Mammary epithelial cell (primary cell): ENCODE measurements around the gene DGKZ.

Source experiments
- CTCF ChIP-seq, 2 donors: IDR thresholded peaks in 1 of 2; conservative IDR thresholded peaks in 1 of 2; 2 replicates each; pipeline ENCODE4 v1.5.1; 2011 to 2012; ENCODE audit warnings: inconsistent platforms in 2 of 2, low read length in 2 of 2, mild to moderate bottlenecking in 2 of 2, control low read depth in 1 of 2, low read depth in 1 of 2; ENCODE audit not compliant: insufficient read depth in 1 of 2; ENCODE audit errors: extremely low read depth in 1 of 2
- EZH2 ChIP-seq: IDR thresholded peaks from 2 replicates; pipeline ENCODE4 v1.6.1; 2012; ENCODE audit warnings: low read length, inconsistent platforms, borderline replicate concordance

DNA sequence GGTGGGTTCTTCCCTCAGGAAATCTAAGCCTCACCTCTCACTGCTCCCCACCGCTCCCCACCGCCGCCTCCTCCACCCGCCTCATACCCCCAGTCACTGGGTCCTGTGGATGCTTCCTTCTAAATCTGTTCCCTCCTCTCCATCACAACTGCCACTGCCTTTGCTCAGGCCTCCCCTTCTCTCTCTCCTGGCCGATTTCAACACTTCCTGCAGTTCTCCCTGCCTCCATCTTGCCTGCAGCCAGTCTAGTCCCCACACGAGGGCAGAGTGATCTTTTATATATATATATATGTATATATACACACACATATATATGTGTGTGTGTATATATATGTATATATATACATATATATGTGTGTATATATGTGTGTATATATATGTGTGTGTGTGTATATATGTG is 42.0 kb upstream of the DGKZ start:
- TF ChIP-seq CTCF (conservative IDR thresholded peaks at IDR 0.05 in 1 of 2, IDR thresholded peaks at IDR 0.05 in 1 of 2; ENCODE audit: extremely low read depth in 1 of 2, insufficient read depth in 1 of 2, low read depth in 1 of 2, low read length in 2 of 2): peak; percentile 13 to 27
- TF ChIP-seq EZH2: no peak
